ENCODE data around the gene NSD1. TPM values are rescaled to one million over a fixed set of nuclear protein-coding genes. Genes with fewer than 3 reads are reported as not detected.

Gene NSD1
- total and polyA plus RNA-seq, 10 of the 15 experiments (the other 5 are each of a cell fraction or from before 2014, with no cell fraction given): 7.0 to 57.9 (median 30.4) TPM

DNA sequence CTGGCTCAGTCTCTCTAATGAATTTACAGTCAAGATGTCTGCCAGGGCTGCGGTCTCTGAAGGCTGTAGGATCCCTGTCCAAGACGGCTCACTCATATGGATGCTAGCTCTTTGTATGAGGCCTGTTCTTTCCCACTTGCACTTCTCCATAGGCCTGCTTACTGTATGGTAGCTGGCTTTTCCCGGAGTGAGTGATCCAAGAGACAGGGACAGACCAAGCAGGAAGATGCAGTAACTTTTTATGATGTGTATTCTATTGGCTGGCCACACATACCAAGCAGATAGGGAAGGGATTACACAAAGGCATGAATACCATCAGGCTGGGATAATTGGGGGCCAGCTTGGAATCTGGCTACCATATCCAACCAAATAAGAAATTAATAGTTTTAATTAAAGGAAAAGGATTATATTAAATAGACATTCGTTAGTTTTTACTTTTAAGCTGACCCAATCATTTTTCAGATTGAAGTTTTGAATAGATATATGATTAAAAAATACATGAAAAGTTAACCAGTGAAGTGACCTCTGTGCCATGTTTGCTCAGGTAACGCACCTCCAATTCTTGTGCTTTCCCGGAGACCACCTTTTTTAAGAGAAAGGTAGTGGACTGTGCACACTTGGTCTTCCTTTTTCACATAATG lies 20.6 kb downstream of the NSD1 start:
- in situ Hi-C loops (cut with MboI): no loop called here

More for the DNA sequence above, 20.6 kb downstream of the NSD1 start:
- ChIA-PET RAD21 (ENCODE audit: unreplicated experiment) (interaction anchor here (1.1 to 1.5 kb wide), 2 partner anchors 18 to 20 kb away, joined by 5 to 6 read pairs; partner anchors contain the start of gene NSD1), CTCF (interaction anchor here (0.6 to 1.2 kb wide), 3 partner anchors 18 to 168 kb away, joined by 3 to 4 read pairs (median 3); no protein-coding TSS in a partner anchor), SMC1A (ENCODE audit: uncharacterized antibody, unreplicated experiment) (interaction anchor here (0.6 to 1.8 kb wide), 5 partner anchors 17 to 152 kb away, joined by 3 to 8 read pairs (median 4); no protein-coding TSS in a partner anchor), POLR2A (interaction anchor here (0.5 to 1.5 kb wide), 3 partner anchors 15 to 21 kb away, joined by 3 to 6 read pairs (median 4); no protein-coding TSS in a partner anchor)
- Histone ChIP-seq H3K79me2 (ENCODE audit: control insufficient read depth, insufficient read depth, low read length) (peaks cover 23% of the 10 kb centered on the region), H3K4me3 (no peak overlapping the region), H4K20me1 (ENCODE audit: control insufficient read depth, insufficient read depth) (no peaks in the 10 kb centered on the region), H3K9me3 (replicated peaks; ENCODE audit: control insufficient read depth, insufficient read depth, low read length) (no peaks in the 10 kb centered on the region), H3K4me2 (ENCODE audit: control insufficient read depth, insufficient read depth) (no peak overlapping the region), H3K4me1 (ENCODE audit: control insufficient read depth, insufficient read depth, low read length) (peaks cover 16% of the 10 kb centered on the region), H3K27ac (ENCODE audit: control insufficient read depth, insufficient read depth) (no peak overlapping the region), H3K27me3 (replicated peaks in 1 of 2; ENCODE audit: control insufficient read depth in 2 of 2, insufficient read depth in 2 of 2, low read length in 1 of 2) (no peaks in the 10 kb centered on the region), H3K36me3 (ENCODE audit: control insufficient read depth in 2 of 2, insufficient read depth in 2 of 2, low read length in 1 of 2) (peaks cover 3 to 6% of the 10 kb centered on the region in 2 experiments; a peak in 3 of 4 replicates), H3K9ac (ENCODE audit: control insufficient read depth, insufficient read depth, low read length) (no peak overlapping the region), H2AFZ (ENCODE audit: control insufficient read depth, low read depth, low read length) (no peak overlapping the region)
- no peak for DNase-seq (ENCODE audit: low read depth, low spot score)
- WGBS (ENCODE audit: insufficient coverage, insufficient replicate concordance, low lambda C conversion rate, missing lambda C conversion rate): 98% methylated on average over 6 of the region's 6 CpGs
- no peak for ATAC-seq
- BruUV-seq (replicated peaks): TSS peak; percentile 33
- intact Hi-C loops (cut with micrococcal nuclease; ENCODE audit: unreplicated experiment): no loop called here
- FAIRE-seq: no peak
- TF ChIP-seq MTA3 (IDR thresholded peaks at IDR 0.05; ENCODE audit: borderline replicate concordance, low read length) (no peak), POLR2AphosphoS5 (IDR thresholded peaks at IDR 0.05; ENCODE audit: low read length) (no peak), GABPA (IDR thresholded peaks at IDR 0.05; ENCODE audit: low read depth) (no peak), ATF3 (IDR thresholded peaks at IDR 0.05; ENCODE audit: borderline replicate concordance, extremely low read depth, low read depth, low read length) (no peak), NFXL1 (IDR thresholded peaks at IDR 0.05; ENCODE audit: borderline replicate concordance) (no peak), SMAD1 (IDR thresholded peaks at IDR 0.05; ENCODE audit: low read depth, partially characterized antibody) (no peak), SP1 (IDR thresholded peaks at IDR 0.05; ENCODE audit: low read depth, low read length) (no peak), SPI1 (IDR thresholded peaks at IDR 0.05; ENCODE audit: borderline replicate concordance, insufficient read depth, low read depth, low read length) (no peak), NBN (IDR thresholded peaks at IDR 0.05) (no peak), NFYA (IDR thresholded peaks at IDR 0.05; ENCODE audit: borderline replicate concordance, low read depth, low read length) (no peak), HCFC1 (IDR thresholded peaks at IDR 0.05; ENCODE audit: low read length) (no peak), KDM1A (IDR thresholded peaks at IDR 0.05; ENCODE audit: borderline replicate concordance) (no peak), KAT2A (conservative IDR thresholded peaks at IDR 0.05; ENCODE audit: control insufficient read depth, low read depth, low read length) (no peak), MEF2B (IDR thresholded peaks at IDR 0.05; ENCODE audit: partially characterized antibody, poor library complexity, severe bottlenecking) (no peak), ZNF274 (IDR thresholded peaks at IDR 0.05; ENCODE audit: insufficient read depth, insufficient read length) (no peak), IRF4 (IDR thresholded peaks at IDR 0.05; ENCODE audit: low read depth, low read length) (no peak)
- TF ChIP-seq, protein P1, sequence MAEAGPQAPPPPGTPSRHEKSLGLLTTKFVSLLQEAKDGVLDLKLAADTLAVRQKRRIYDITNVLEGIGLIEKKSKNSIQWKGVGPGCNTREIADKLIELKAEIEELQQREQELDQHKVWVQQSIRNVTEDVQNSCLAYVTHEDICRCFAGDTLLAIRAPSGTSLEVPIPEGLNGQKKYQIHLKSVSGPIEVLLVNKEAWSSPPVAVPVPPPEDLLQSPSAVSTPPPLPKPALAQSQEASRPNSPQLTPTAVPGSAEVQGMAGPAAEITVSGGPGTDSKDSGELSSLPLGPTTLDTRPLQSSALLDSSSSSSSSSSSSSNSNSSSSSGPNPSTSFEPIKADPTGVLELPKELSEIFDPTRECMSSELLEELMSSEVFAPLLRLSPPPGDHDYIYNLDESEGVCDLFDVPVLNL (IDR thresholded peaks at IDR 0.05; ENCODE audit: low read depth, low read length): no peak
- TF ChIP-seq, protein P2, sequence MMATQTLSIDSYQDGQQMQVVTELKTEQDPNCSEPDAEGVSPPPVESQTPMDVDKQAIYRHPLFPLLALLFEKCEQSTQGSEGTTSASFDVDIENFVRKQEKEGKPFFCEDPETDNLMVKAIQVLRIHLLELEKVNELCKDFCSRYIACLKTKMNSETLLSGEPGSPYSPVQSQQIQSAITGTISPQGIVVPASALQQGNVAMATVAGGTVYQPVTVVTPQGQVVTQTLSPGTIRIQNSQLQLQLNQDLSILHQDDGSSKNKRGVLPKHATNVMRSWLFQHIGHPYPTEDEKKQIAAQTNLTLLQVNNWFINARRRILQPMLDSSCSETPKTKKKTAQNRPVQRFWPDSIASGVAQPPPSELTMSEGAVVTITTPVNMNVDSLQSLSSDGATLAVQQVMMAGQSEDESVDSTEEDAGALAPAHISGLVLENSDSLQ (IDR thresholded peaks at IDR 0.05): no peak
- TF ChIP-seq, protein P3, sequence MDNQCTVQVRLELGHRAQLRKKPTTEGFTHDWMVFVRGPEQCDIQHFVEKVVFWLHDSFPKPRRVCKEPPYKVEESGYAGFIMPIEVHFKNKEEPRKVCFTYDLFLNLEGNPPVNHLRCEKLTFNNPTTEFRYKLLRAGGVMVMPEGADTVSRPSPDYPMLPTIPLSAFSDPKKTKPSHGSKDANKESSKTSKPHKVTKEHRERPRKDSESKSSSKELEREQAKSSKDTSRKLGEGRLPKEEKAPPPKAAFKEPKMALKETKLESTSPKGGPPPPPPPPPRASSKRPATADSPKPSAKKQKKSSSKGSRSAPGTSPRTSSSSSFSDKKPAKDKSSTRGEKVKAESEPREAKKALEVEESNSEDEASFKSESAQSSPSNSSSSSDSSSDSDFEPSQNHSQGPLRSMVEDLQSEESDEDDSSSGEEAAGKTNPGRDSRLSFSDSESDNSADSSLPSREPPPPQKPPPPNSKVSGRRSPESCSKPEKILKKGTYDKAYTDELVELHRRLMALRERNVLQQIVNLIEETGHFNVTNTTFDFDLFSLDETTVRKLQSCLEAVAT (IDR thresholded peaks at IDR 0.05): no peak
